ENCODE measurements around the gene COL25A1.
"Not testable (repeated sequence)": the region's sequence is repeated elsewhere in the genome, so short reads cannot be mapped to it uniquely, and the experiment has no call there.

COL25A1 gene

GRCh38 chr4:109114501-109114900 is 188.0 kb downstream of the COL25A1 start:
- H3K9me3 Mint-ChIP-seq, result no peaks in the 10 kb centered on the region
- H3K36me3 Mint-ChIP-seq, result no peaks in the 10 kb centered on the region
- H3K27ac Mint-ChIP-seq, result no peak overlapping the region
- H3K4me1 Mint-ChIP-seq, result no peaks in the 10 kb centered on the region
- H3K27me3 Mint-ChIP-seq, result peaks cover 13% of the 10 kb centered on the region
- no peak overlapping the region for H3K4me3 Mint-ChIP-seq

- H3K27ac Mint-ChIP-seq, result no peak overlapping the region
- no peak overlapping the region for H3K4me3 Mint-ChIP-seq
- H3K4me1 Mint-ChIP-seq, result no peaks in the 10 kb centered on the region
- peaks cover 14% of the 10 kb centered on the region for H3K27me3 Mint-ChIP-seq
- H3K36me3 Mint-ChIP-seq, result no peaks in the 10 kb centered on the region
- H3K9me3 Mint-ChIP-seq, result no peaks in the 10 kb centered on the region
Observed at GRCh38 chr4:109113521-109113920, 188.9 kb downstream of the COL25A1 start.

DNA sequence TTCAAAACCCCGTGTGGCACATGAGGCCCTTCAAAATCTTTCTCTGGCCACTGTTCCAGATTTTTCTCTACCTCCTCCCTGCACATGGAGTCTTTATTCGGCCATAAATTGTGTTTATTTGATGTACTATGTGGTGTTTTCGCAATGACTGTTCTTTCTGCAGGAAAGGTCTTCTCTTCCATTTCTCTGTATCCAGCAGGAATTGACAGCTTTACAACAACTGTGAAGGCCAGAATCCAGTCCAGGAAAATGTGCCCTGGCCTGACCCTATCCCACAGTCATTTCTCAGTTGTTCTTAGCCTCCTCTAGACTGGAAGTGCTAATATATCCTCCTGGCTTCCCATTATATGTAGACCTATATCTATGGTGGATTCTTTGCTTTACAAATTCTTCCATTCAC is 191.4 kb downstream of the COL25A1 start:
- Mint-ChIP-seq H3K27me3 (peaks cover 11% of the 10 kb centered on the region), H3K27ac (no peak overlapping the region), H3K4me3 (no peak overlapping the region), H3K36me3 (no peaks in the 10 kb centered on the region), H3K9me3 (no peaks in the 10 kb centered on the region), H3K4me1 (no peaks in the 10 kb centered on the region)

DNA sequence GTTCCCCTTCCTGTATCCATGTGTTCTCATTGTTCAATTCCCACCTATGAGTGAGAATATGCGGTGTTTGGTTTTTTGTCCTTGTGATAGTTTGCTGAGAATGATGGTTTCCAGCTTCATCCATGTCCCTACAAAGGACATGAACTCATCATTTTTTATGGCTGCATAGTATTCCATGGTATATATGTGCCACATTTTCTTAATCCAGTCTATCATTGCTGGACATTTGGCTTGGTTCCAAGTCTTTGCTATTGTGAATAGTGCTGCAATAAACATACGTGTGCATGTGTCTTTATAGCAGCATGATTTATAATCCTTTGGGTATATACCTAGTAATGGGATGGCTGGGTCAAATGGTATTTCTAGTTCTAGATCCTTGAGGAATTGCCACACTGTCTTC is 194.2 kb downstream of the COL25A1 start:
- H3K36me3 Mint-ChIP-seq, H3K9me3 Mint-ChIP-seq, H3K27ac Mint-ChIP-seq, H3K4me3 Mint-ChIP-seq, H3K27me3 Mint-ChIP-seq, H3K4me1 Mint-ChIP-seq: not testable (repeated sequence)

GRCh38 chr4:109094056-109094455 is 208.4 kb downstream of the COL25A1 start:
- no peak overlapping the region for H3K27ac Mint-ChIP-seq
- no peaks in the 10 kb centered on the region for H3K4me1 Mint-ChIP-seq
- no peaks in the 10 kb centered on the region for H3K27me3 Mint-ChIP-seq
- no peak overlapping the region for H3K4me3 Mint-ChIP-seq
- H3K36me3 Mint-ChIP-seq, result no peaks in the 10 kb centered on the region
- H3K9me3 Mint-ChIP-seq, result no peaks in the 10 kb centered on the region

- Mint-ChIP-seq H3K4me1 (no peaks in the 10 kb centered on the region), H3K9me3 (no peaks in the 10 kb centered on the region), H3K27me3 (no peaks in the 10 kb centered on the region), H3K36me3 (no peaks in the 10 kb centered on the region), H3K27ac (no peak overlapping the region), H3K4me3 (no peak overlapping the region)
Observed at GRCh38 chr4:109091727-109092409, 210.6 kb downstream of the COL25A1 start.

DNA sequence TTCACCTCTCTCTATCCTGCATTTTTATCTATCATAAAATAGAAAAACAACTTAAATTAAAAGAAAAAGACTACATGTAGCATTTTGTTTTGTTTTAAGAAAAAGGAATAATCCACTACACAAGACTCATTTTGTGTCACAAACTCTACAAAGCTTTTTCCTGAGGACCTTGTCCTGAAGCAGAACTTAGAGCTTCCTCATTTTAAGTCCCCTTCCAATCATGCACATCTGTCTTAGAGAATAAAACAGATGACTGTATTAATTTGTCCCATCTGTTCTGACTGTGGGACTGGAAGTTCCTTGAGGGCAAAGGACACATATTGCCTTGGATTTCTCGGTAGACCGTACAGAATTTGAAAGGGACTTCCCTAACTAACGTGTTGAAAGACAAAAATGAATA is 218.5 kb downstream of the COL25A1 start:
- H3K4me3 Mint-ChIP-seq, result no peak overlapping the region
- H3K36me3 Mint-ChIP-seq, result no peaks in the 10 kb centered on the region
- H3K9me3 Mint-ChIP-seq, result no peaks in the 10 kb centered on the region
- H3K27ac Mint-ChIP-seq, result no peak overlapping the region
- H3K4me1 Mint-ChIP-seq, result peaks cover 6% of the 10 kb centered on the region
- H3K27me3 Mint-ChIP-seq, result no peaks in the 10 kb centered on the region

GRCh38 chr4:109079731-109080130 is 222.7 kb downstream of the COL25A1 start:
- no peaks in the 10 kb centered on the region for H3K36me3 Mint-ChIP-seq
- no peaks in the 10 kb centered on the region for H3K9me3 Mint-ChIP-seq
- no peak overlapping the region for H3K4me3 Mint-ChIP-seq
- H3K27me3 Mint-ChIP-seq, result no peaks in the 10 kb centered on the region
- H3K4me1 Mint-ChIP-seq, result peaks cover 6% of the 10 kb centered on the region
- H3K27ac Mint-ChIP-seq, result no peak overlapping the region

DNA sequence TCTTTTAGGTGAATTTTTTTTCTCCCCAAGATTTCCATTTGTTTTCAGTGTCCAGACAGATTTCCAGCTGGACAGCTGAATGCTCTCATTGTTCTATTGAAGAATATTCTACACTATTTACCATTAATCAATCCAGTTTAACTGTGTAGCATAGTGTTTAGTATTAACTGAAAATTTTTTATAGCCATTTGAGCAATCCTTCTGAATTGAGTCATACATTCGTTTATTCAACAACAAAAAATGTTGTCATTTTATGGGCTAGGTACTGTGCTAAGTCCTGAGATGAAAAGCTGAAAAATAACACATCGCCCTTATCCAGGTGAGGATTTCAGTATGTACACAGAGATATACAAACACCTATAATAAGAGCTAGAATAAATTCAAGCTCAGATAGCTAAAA is 223.3 kb downstream of the COL25A1 start:
- peaks cover 6% of the 10 kb centered on the region for H3K4me1 Mint-ChIP-seq
- no peaks in the 10 kb centered on the region for H3K36me3 Mint-ChIP-seq
- H3K9me3 Mint-ChIP-seq, result no peaks in the 10 kb centered on the region
- H3K27me3 Mint-ChIP-seq, result no peaks in the 10 kb centered on the region
- no peak overlapping the region for H3K4me3 Mint-ChIP-seq
- H3K27ac Mint-ChIP-seq, result no peak overlapping the region

GRCh38 chr4:109078724-109079123 is 223.7 kb downstream of the COL25A1 start:
- H3K27ac Mint-ChIP-seq, result no peak overlapping the region
- no peak overlapping the region for H3K4me3 Mint-ChIP-seq
- no peaks in the 10 kb centered on the region for H3K27me3 Mint-ChIP-seq
- no peaks in the 10 kb centered on the region for H3K36me3 Mint-ChIP-seq
- H3K4me1 Mint-ChIP-seq, result peaks cover 6% of the 10 kb centered on the region
- no peaks in the 10 kb centered on the region for H3K9me3 Mint-ChIP-seq

GRCh38 chr4:109077505-109077904 is 225.0 kb downstream of the COL25A1 start:
- H3K36me3 Mint-ChIP-seq, result no peaks in the 10 kb centered on the region
- H3K4me1 Mint-ChIP-seq, result peaks cover 6% of the 10 kb centered on the region

GRCh38 chr4:109076709-109077108 is 225.7 kb downstream of the COL25A1 start:
- not testable (repeated sequence) for H3K4me3 Mint-ChIP-seq, H3K9me3 Mint-ChIP-seq, H3K27ac Mint-ChIP-seq, H3K4me1 Mint-ChIP-seq, H3K27me3 Mint-ChIP-seq, H3K36me3 Mint-ChIP-seq

More at GRCh38 chr4:109077505-109077904, 225.0 kb downstream of the COL25A1 start:
- H3K27me3 Mint-ChIP-seq, result no peaks in the 10 kb centered on the region
- no peak overlapping the region for H3K27ac Mint-ChIP-seq
- H3K9me3 Mint-ChIP-seq, result no peaks in the 10 kb centered on the region
- H3K4me3 Mint-ChIP-seq, result no peak overlapping the region

DNA sequence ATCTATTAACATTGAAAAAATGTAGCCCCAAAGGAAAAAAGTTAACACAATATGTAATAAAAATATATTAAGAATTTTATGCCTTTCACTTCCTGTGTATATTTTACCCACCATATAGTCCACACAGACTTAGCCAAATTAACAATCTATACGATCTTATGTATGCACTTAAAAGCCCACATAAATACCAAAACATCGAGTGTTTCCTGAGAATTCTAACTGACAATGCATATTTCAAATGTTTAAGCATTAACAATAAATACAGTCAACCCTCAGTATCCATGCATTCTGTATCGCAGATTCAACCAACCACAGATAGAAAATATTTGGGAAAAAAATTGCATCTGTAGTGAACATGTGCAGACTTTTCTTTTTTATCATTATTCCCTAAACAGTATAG is 226.8 kb downstream of the COL25A1 start:
- no peaks in the 10 kb centered on the region for H3K36me3 Mint-ChIP-seq
- peaks cover 6% of the 10 kb centered on the region for H3K4me1 Mint-ChIP-seq
- no peak overlapping the region for H3K27ac Mint-ChIP-seq
- H3K27me3 Mint-ChIP-seq, result no peaks in the 10 kb centered on the region
- H3K9me3 Mint-ChIP-seq, result no peaks in the 10 kb centered on the region
- no peak overlapping the region for H3K4me3 Mint-ChIP-seq

- no peaks in the 10 kb centered on the region for H3K9me3 Mint-ChIP-seq
- no peaks in the 10 kb centered on the region for H3K36me3 Mint-ChIP-seq
- H3K27ac Mint-ChIP-seq, result no peak overlapping the region
- H3K4me1 Mint-ChIP-seq, result no peaks in the 10 kb centered on the region
- no peak overlapping the region for H3K4me3 Mint-ChIP-seq
- no peaks in the 10 kb centered on the region for H3K27me3 Mint-ChIP-seq
Observed at GRCh38 chr4:109072595-109072994, 229.9 kb downstream of the COL25A1 start.

GRCh38 chr4:109070677-109071076 is 231.8 kb downstream of the COL25A1 start:
- not testable (repeated sequence) for H3K27ac Mint-ChIP-seq, H3K4me3 Mint-ChIP-seq, H3K9me3 Mint-ChIP-seq, H3K4me1 Mint-ChIP-seq, H3K27me3 Mint-ChIP-seq, H3K36me3 Mint-ChIP-seq

DNA sequence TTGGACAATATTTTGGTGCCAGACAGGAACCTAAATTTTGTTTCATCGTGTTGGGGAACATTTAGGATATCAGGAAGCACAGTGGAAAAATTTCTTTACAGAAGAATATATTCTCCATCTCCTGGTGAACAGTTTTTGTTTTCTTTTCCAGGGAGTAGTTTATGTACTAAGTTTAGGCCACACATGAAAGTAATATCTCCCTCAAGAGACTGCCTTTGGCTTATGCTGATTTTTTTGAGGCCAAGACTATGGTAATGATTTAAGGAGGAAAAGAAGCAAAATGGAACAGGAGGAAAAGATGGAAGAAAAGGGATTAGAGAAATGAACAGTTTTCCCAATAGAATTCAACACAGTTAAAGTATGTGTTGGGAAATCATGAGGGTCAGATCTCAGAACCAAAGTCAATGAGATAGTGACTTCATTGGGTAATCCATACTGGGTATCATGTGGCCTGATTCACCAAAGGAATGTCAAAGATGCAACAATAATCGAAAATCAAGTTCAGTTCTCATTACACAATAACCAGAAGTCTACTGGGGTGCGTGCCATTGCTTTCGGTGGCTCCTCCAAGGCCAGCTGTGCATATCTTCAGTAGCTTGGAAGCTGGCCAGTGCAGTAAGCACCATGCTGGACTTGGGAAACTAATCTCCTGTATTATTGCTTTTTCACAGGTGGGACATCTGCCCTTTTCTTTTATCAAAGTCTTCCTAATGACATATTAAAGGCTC is 234.8 kb downstream of the COL25A1 start:
- Mint-ChIP-seq H3K4me3 (no peak overlapping the region), H3K4me1 (no peaks in the 10 kb centered on the region), H3K27me3 (peaks cover 2% of the 10 kb centered on the region), H3K27ac (no peak overlapping the region), H3K9me3 (no peaks in the 10 kb centered on the region), H3K36me3 (no peaks in the 10 kb centered on the region)

DNA sequence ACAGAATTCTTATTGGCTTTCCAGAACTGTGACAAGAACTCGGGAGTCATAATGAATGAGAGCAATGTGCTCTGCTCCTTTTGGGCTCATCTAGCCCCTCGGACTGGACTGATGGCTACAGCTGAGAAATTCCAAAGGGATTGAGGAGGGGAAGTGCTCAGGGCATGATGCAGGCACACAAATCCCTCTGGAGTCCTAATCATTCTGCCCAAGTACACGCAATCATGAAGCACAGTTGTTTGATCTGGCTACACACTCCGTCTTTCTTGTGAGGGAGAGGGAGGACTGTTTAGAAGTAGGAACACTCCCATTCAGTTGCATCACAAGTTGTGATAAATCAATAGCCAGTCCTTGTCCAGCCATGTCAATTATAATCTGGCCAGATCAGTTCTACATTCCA is 237.5 kb downstream of the COL25A1 start:
- Mint-ChIP-seq H3K36me3 (no peaks in the 10 kb centered on the region), H3K9me3 (no peaks in the 10 kb centered on the region), H3K4me3 (no peak overlapping the region), H3K27ac (no peak overlapping the region), H3K27me3 (peaks cover 2% of the 10 kb centered on the region), H3K4me1 (no peaks in the 10 kb centered on the region)

Data from activated naive CD4-positive, alpha-beta T cell treated with anti-CD3 and anti-CD28 coated beads, Interleukin-2, amount 50 U/mL, for 24 hours (primary cell).